Skeletal muscle cell (primary cell): ENCODE results near the gene CACNG3.
"Not testable (repeated sequence)": the region's sequence is repeated elsewhere in the genome, so short reads cannot be mapped to it uniquely, and the experiment has no call there.

Experiments
- DNase-seq: peaks from one replicate; pipeline ENCODE4 v3.0.0-alpha.2; 2010; ENCODE audit warnings: low read depth
- H3K4me3 ChIP-seq: 2 replicates; pipeline ENCODE4 v1.5.1; 2011; ENCODE audit warnings: low read depth, mild to moderate bottlenecking, control low read depth, low read length, moderate library complexity

CACNG3 gene

GRCh38 chr16:24322106-24322505, 66.0 kb downstream of the CACNG3 start:
- H3K4me3 ChIP-seq = no peak overlapping the region
- no peak for DNase-seq

- no peak overlapping the region for H3K4me3 ChIP-seq
Measured at GRCh38 chr16:24324421-24324820, 68.3 kb downstream of the CACNG3 start.

GRCh38 chr16:24328835-24329452, 72.8 kb downstream of the CACNG3 start:
- no peak for DNase-seq
- no peak overlapping the region for H3K4me3 ChIP-seq

More at GRCh38 chr16:24324421-24324820, 68.3 kb downstream of the CACNG3 start:
- DNase-seq = no peak

- DNase-seq = no peak
Measured at GRCh38 chr16:24332178-24332577, 76.0 kb downstream of the CACNG3 start.

GRCh38 chr16:24332582-24333090, 76.5 kb downstream of the CACNG3 start:
- DNase-seq = no peak
- H3K4me3 ChIP-seq = no peak overlapping the region

More at GRCh38 chr16:24332178-24332577, 76.0 kb downstream of the CACNG3 start:
- H3K4me3 ChIP-seq = no peak overlapping the region

- H3K4me3 ChIP-seq = no peak overlapping the region
- no peak for DNase-seq
Measured at GRCh38 chr16:24336491-24336890, 80.4 kb downstream of the CACNG3 start.

GRCh38 chr16:24337013-24337412, 80.9 kb downstream of the CACNG3 start:
- no peak for DNase-seq
- H3K4me3 ChIP-seq = no peak overlapping the region

- not testable (repeated sequence) for DNase-seq, H3K4me3 ChIP-seq
Measured at GRCh38 chr16:24343829-24344228, 87.7 kb downstream of the CACNG3 start.

GRCh38 chr16:24344784-24345183, 88.6 kb downstream of the CACNG3 start:
- DNase-seq = no peak
- H3K4me3 ChIP-seq = no peak overlapping the region

GRCh38 chr16:24345704-24346103, 89.6 kb downstream of the CACNG3 start:
- no peak for DNase-seq
- no peak overlapping the region for H3K4me3 ChIP-seq

- no peak for DNase-seq
- H3K4me3 ChIP-seq = no peak overlapping the region
Measured at GRCh38 chr16:24346734-24347133, 90.6 kb downstream of the CACNG3 start.

GRCh38 chr16:24347556-24347955, 91.4 kb downstream of the CACNG3 start:
- no peak overlapping the region for H3K4me3 ChIP-seq
- no peak for DNase-seq

- H3K4me3 ChIP-seq = no peak overlapping the region
- DNase-seq = no peak
Measured at GRCh38 chr16:24348545-24349290, 92.6 kb downstream of the CACNG3 start.

GRCh38 chr16:24349320-24349719, 93.2 kb downstream of the CACNG3 start:
- no peak overlapping the region for H3K4me3 ChIP-seq
- DNase-seq = no peak

- no peak for DNase-seq
- no peak overlapping the region for H3K4me3 ChIP-seq
Measured at GRCh38 chr16:24352746-24353145, 96.6 kb downstream of the CACNG3 start.

GRCh38 chr16:24353622-24354021, 97.5 kb downstream of the CACNG3 start:
- DNase-seq = no peak
- H3K4me3 ChIP-seq = no peak overlapping the region

GRCh38 chr16:24357511-24357910, 101.4 kb downstream of the CACNG3 start:
- H3K4me3 ChIP-seq = no peak overlapping the region
- no peak for DNase-seq

- H3K4me3 ChIP-seq = no peak overlapping the region
- DNase-seq = no peak
Measured at GRCh38 chr16:24358117-24358516, 102.0 kb downstream of the CACNG3 start.

GRCh38 chr16:24359490-24359889, 103.4 kb downstream of the CACNG3 start:
- DNase-seq = no peak
- H3K4me3 ChIP-seq = no peak overlapping the region

GRCh38 chr16:24360936-24361335, 104.8 kb downstream of the CACNG3 start:
- H3K4me3 ChIP-seq = no peak overlapping the region
- DNase-seq = no peak

- H3K4me3 ChIP-seq = no peak overlapping the region
- no peak for DNase-seq
Measured at GRCh38 chr16:24364596-24364995, 108.5 kb downstream of the CACNG3 start.
